ENCODE data around the gene POTEF. TPM values are rescaled to one million over a fixed set of nuclear protein-coding genes. Genes with fewer than 3 reads are reported as not detected.
"Not testable (repeated sequence)": the region's sequence is repeated elsewhere in the genome, so short reads cannot be mapped to it uniquely, and the experiment has no call there.

The POTEF gene
- total RNA-seq, 1 donor from 2014 or later: not detected

DNA sequence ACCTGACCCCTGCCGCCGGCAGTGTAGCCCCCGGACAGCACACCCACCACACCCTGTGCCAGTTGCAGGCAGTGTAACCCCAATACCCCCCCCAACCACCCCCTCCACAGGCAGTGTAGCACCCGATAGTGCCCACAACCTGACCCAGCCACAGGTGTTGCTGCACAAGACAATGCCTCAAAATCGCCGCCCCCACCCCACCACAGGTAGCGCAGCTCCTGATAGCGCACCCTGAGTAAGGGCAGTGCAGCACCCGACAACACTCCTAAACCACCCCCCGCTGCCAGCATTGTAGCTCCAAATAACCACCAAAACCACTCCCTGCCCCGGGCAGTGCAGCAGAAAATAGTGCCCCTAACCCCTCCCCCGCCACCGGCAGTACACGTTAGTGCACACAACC lies 558 bp downstream of the POTEF start:
- DNase-seq (ENCODE audit: low read depth): not testable (repeated sequence)

GRCh38 chr2:130127726-130128125 lies 1.3 kb downstream of the POTEF start:
- not testable (repeated sequence) for DNase-seq (ENCODE audit: low read depth)

DNA sequence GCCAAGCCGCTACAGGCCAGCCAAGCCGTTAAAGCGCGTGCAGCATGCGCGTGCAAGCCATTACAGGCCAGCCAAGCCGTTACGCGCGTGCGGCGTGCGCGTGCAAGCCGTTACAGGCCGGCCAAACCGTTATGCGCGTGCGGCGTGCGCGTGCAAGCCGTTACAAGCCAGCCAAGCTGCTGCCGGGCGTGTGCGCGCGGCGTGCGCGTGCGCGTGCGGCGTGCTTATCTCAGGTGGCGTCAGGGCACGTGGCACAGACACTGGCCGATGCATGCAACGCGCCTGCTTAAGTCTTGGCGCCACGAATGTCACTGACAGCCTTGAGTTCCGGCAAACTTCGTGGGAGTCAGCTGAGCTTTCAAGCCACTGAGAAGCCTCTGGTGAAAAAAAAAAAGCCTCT lies 8.1 kb downstream of the POTEF start:
- not testable (repeated sequence) for DNase-seq (ENCODE audit: low read depth)

DNA sequence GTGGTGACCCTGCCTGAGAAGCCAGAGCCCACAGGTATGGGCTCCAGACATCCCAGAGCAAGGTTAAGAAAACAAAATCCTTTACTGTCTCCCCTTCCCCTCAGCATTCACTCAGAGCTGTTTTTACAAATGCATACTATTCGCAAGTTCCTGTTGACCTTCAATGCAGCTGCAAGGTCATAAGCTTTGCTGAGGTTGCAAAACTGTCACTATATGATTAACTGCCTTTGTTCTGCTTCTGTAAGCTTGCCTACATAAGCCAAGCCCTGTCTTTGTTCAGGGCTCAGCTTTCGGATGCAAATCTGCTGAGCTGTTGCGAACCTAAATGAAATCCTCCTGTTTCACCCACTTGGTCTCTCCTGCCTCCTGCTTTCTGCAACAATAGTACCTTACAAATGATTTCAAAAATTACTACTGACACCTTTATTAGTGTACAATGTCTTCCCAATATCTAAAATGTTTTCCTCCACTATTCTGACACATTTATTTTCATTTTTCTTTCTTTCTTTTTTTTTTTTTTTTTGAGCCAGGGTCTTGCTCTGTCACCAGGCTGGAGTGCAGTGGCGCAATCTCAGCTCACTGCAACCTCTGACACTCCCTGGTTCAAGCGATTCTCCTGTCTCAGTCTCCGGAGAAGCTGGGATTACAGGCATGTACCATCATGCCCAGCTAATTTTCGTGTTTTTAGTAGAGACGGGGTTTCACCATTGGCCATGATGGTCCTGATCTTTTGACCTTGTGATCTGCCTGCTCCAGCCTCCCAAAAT lies 26.2 kb downstream of the POTEF start:
- not testable (repeated sequence) for DNase-seq (ENCODE audit: low read depth)

DNA sequence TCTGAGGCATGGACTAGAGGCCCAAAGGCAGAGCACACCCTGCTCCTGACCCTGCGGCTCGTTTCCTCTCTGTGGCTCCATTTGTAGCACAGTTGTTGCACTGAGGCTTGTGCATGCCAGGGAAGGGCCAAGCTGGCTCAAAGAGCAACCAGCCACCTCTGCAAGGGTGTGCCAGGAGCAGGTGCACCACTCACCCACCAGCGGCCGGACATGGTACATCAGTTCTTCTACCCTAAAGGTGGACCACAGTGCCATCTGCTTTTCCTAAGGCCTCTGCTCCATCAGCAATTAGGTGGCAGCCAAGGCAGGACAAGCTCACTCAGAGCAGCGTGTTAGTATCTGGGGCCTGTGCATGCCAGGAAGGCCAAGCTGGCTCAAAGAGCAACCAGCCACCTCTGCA lies 66.4 kb downstream of the POTEF start:
- not testable (repeated sequence) for DNase-seq (ENCODE audit: low read depth)

- not testable (repeated sequence) for DNase-seq (ENCODE audit: low read depth)
Measured at GRCh38 chr2:130059982-130060381, 69.0 kb downstream of the POTEF start.

- not testable (repeated sequence) for DNase-seq (ENCODE audit: low read depth)
Measured at GRCh38 chr2:130056336-130056735, 72.7 kb downstream of the POTEF start.

- DNase-seq (ENCODE audit: low read depth): not testable (repeated sequence)
Measured at GRCh38 chr2:130053217-130053911, 75.7 kb downstream of the POTEF start.

DNA sequence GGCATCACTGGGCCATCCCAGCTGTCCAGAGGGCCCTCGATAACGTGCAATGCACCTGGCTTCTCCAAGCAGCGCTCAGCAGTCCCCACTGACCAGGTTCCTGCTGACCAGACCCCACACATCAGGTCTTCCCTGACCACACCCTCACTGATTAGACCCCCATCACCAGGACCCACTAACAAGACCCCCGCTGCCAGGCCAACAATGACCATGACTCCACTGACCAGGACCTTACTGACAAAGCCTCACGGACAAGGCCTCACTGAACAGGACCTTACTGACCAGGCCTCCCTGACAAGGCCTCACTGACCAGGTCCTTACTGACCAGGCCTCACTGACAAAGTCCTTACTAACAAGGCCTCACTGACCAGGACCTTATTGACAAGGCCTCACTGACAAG lies 76.6 kb downstream of the POTEF start:
- DNase-seq (ENCODE audit: low read depth): not testable (repeated sequence)

DNA sequence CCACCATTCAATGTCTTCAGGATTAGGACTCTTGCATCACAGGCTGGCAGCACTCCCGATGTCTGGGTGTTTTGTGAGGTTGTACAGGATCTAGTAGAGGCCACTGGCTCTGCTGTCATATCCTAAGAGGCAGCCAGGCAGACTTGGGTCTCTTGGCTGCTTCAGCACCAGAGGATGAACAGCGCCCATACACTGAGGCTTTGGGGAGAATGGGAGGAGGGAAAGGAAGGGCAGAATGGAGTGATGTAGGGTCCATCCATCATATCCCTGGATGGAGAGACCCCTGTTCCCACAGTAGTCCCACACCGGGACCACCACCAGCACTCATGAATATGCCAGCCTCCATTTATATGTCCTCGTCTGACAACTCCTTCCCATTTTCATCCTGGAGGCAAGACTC lies 80.6 kb downstream of the POTEF start:
- DNase-seq (ENCODE audit: low read depth): not testable (repeated sequence)

- not testable (repeated sequence) for DNase-seq (ENCODE audit: low read depth)
Measured at GRCh38 chr2:130038265-130038603, 90.8 kb downstream of the POTEF start.

DNA sequence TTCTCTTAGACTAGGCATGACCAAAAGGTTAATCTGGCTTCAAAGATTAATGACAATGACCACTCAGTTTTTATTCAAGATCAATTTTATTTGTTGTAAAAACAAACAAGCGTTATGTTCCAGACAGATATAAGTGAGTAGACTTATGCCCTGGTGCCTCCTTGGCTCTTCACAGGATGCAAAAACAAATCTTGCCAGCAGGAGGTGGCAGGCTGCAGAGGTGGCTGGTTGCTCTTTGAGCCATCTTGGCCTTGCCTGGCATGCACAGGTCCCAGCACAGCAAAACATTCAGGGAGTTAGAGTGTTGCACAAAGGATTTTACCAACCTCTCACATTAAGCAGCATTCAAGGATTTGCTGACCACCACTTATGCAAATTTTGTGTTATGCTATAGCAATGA lies 103.1 kb downstream of the POTEF start:
- not testable (repeated sequence) for DNase-seq (ENCODE audit: low read depth)

Other genes starting within 250 kb of the POTEF start
- gene RAB6C, start 149.6 kb downstream of the POTEF start, total RNA-seq: not detected in 2 replicates
- gene CCDC74B, start 15.9 kb upstream of the POTEF start, total RNA-seq: 3.5 and 9.8 TPM in 2 replicates
- gene SMPD4, start 52.4 kb upstream of the POTEF start, total RNA-seq: 17.1 and 19.0 TPM in 2 replicates
- gene MZT2B, start 53.0 kb upstream of the POTEF start, total RNA-seq: 55.7 and 65.8 TPM in 2 replicates
- gene TUBA3E, start 69.2 kb upstream of the POTEF start, total RNA-seq: not detected in 2 replicates
- 104 and 148 TPM in 2 replicates for gene IMP4, start 213.7 kb upstream of the POTEF start, total RNA-seq
- gene PTPN18, start 226.8 kb upstream of the POTEF start, total RNA-seq: 10.5 and 11.3 TPM in 2 replicates

All from myocyte (in vitro differentiated cells).